Fibroblast of peridontal ligament (primary cell): ENCODE data around the gene CYP8B1.
A peak's percentile ranks its signal among the peaks of the same experiment; 100 is the strongest.

ENCODE experiments used
- DNase-seq: peaks from one replicate; pipeline ENCODE4 v3.0.0-alpha.2; 2010; ENCODE audit errors: extremely low read depth

CYP8B1 gene, protein sequence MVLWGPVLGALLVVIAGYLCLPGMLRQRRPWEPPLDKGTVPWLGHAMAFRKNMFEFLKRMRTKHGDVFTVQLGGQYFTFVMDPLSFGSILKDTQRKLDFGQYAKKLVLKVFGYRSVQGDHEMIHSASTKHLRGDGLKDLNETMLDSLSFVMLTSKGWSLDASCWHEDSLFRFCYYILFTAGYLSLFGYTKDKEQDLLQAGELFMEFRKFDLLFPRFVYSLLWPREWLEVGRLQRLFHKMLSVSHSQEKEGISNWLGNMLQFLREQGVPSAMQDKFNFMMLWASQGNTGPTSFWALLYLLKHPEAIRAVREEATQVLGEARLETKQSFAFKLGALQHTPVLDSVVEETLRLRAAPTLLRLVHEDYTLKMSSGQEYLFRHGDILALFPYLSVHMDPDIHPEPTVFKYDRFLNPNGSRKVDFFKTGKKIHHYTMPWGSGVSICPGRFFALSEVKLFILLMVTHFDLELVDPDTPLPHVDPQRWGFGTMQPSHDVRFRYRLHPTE

GRCh38 chr3:42875325-42876151 is at the start of gene CYP8B1:
TSS of gene CYP8B1 (minus strand) at chr3:42875879. CDS start at chr3:42875816, 63 bp downstream.
- DNase-seq, result no peak

- no peak for DNase-seq
These were observed 47.9 kb upstream of the CYP8B1 start for GRCh38 chr3:42923606-42924005.

DNA sequence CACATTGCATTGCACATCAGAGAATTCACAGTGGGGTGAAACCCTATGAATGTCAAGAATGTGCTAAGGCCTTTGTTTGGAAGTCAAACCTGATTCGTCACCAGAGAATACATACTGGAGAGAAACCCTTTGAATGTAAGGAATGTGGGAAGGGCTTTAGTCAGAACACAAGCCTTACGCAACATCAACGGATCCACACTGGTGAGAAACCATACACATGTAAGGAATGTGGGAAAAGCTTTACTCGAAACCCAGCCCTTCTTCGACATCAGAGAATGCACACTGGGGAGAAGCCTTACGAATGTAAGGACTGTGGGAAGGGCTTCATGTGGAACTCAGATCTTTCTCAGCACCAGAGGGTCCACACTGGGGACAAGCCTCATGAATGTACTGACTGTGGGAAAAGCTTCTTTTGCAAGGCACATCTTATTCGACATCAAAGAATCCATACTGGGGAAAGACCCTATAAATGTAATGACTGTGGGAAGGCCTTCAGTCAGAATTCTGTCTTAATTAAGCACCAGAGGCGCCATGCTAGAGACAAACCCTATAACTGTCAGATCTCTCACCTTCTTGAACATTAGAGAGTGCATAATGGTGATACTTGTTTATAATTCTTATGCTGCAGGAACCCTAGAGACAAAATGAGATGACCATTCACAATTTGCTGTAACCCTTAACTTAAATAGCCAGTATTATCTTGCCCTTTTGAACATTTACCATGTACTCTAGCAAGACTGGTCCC is 39.3 kb upstream of the CYP8B1 start:
- DNase-seq, result no peak

DNA sequence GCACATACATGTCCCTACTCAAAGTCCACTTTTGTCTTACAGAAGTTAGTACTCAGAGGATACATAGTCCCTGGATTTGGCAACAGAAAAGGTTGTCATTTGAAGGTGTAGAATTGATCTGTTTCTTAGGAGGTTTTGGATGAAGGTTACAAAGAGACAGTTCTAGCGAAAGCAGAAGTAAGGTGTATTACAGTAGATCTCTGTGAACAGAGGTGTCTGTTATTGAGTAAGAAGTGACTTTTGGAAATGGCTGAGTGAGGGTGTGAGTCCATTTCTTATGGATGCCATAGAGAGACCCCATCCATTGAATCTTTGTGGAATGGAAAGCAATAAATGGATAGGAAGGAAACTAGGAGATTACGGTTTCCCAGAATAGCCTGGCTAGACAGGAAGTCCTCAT is 35.9 kb upstream of the CYP8B1 start:
- no peak for DNase-seq

GRCh38 chr3:42908675-42909074 is 33.0 kb upstream of the CYP8B1 start:
- no peak for DNase-seq

DNA sequence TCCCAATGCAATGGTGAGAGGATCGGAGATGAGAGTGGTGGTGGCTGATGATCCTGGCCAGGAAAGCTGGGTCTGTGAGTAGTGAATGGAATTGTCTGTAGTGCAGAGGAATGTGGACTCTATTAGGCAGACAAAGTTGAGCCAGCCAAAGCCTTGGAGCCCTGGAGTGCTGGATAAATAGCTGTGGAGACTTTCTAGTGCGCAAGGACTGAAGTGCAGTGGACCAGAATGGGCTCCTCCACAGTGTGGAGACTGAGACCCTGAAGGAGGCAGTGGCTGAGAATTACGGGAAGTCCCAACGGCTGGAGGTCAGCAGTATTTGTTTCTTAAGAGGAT is 31.1 kb upstream of the CYP8B1 start:
- no peak for DNase-seq

DNA sequence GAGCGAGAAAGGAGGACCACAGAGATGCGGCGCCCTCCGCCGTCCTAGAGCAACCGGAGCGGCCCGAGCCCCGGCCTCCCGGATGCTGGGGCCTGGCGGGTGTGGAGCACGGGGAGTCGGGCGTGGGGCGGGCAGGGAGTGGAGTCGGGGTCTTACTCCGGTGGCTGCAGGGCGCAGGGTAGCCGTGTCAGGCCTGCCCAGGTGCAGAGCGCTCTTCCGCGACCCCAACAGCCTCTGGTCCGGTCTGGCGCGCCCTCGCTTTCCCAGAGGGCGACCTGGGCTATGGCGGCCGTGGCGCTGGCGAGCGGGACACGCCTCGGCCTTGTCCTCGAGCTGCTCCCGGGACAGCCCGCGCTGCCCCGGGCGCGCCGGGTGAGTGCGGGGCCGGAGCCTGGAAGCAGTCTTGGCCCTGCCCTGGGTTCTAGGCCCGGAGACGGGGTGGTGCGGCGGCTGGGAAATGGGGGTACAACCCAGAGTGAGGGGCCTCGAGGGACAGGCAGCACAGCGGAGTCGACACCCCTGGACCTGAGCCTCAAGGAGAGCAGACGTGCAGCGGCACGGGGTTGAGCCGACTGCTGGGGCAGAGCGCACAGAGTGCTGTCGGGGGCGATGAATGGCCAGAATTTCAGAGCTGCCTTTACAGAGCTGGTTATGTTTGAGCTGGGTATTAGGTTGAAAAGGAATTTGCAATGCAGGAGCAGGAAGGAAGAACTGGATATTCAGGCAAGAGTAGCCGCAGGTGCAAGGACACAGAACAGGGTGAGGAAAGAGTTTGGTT is 30.6 kb upstream of the CYP8B1 start, which contains the start of gene ZNF662:
Gene ZNF662, plus strand, starts transcription at position 73 of the 778 bp plus-strand sequence. CDS start 1,973 bp downstream, outside the sequence.
- peak; percentile 16 for DNase-seq

DNA sequence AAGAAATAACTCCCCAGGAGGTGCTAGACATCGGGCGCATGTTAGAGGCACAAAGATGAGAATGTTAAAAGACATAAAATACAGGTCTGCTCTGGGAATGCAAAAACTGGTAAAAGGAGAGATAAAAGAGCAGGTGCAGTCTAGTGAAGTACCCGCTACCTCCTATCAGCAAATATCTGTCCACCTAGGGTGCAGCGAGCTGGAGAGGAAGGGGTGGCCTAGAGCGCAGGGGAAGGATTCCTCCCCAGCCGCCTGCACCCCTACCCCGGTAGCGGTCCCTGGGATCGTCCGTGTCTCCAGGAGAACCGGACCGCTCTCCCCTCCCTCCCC is 30.0 kb upstream of the CYP8B1 start:
- DNase-seq, result no peak

DNA sequence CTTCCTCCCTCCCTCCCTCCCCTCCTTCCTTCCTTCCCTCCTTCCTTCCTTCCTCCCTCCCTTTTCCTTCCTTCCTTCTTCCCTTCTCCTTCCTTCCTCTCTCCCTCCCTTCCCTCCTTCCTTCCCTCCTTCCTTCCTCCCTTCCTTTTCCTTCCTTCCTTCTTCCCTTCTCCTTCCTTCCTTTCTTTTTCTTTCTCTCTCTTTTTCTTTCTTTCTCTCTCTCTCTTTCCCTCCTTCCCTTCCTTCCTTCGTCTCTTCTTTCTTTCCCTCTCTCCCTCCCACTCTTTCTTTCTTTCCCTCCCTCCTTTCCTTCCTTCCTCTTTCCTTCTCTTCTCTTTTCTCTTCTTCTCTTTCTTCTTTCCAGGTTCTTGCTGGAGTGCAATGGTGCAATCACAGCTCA is 28.4 kb upstream of the CYP8B1 start:
- no peak for DNase-seq

DNA sequence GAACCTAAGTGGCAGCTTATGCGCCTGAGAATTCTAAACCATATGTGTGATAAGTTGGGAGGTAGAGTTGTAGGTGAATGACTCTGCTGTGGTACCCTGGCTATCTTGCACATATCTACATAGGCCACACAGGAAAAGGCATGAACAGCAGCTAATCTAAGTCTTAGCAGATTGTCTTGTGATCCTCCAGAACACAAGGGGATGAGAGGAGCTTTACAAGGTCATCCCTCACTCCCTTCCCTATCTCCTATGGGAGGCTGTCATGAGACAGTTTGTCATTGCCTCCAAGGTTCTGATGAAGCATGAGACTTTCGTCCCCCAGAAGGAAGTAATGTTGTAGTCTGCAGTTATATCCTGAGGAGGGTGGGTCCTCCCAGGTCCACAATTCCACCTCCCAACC is 26.6 kb upstream of the CYP8B1 start:
- DNase-seq, result no peak

GRCh38 chr3:42901073-42901415 is 25.4 kb upstream of the CYP8B1 start:
- DNase-seq, result no peak

DNA sequence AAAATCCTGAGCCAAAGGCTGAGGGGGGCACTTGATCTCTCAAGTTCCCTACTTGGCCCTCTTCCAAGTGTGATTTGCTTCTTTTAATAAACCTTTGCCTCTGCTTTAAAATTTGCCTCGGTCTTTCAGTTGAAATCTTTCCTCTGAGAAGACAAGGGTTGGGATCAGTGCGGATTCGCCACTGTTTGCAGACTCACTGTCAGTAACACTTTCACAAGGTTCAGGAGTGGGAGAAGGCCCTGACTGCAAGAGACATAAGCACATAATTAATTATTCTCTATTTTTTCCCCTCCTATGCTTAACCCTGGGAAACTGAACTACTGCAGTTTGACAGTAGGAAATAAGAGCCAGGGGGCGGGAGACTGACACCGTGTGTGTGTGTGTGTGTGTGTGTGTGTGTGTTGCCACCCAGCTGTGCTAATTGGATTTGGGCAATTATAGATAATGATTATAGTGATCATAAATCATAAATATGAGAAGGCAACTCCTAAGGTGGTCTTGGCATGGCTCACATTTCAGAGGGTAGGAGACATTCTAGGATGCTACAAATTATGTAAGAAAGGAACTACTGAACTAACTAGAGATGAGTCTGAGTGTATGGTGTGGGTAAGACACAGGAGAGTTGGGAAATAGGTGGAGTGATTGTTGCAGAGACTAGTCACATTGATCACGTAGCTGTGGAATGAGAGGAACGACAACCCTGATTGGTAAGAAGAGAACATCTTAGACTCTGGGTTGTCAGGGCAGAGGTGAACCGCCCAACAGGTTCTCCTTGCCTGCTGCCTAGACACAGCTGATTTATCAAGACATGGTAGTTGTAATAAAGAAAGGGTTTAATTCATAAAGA is 24.8 kb upstream of the CYP8B1 start:
- no peak for DNase-seq

- DNase-seq, result no peak
These were observed 23.4 kb upstream of the CYP8B1 start for GRCh38 chr3:42898896-42899675.

GRCh38 chr3:42895580-42895868 is 19.8 kb upstream of the CYP8B1 start:
- no peak for DNase-seq

DNA sequence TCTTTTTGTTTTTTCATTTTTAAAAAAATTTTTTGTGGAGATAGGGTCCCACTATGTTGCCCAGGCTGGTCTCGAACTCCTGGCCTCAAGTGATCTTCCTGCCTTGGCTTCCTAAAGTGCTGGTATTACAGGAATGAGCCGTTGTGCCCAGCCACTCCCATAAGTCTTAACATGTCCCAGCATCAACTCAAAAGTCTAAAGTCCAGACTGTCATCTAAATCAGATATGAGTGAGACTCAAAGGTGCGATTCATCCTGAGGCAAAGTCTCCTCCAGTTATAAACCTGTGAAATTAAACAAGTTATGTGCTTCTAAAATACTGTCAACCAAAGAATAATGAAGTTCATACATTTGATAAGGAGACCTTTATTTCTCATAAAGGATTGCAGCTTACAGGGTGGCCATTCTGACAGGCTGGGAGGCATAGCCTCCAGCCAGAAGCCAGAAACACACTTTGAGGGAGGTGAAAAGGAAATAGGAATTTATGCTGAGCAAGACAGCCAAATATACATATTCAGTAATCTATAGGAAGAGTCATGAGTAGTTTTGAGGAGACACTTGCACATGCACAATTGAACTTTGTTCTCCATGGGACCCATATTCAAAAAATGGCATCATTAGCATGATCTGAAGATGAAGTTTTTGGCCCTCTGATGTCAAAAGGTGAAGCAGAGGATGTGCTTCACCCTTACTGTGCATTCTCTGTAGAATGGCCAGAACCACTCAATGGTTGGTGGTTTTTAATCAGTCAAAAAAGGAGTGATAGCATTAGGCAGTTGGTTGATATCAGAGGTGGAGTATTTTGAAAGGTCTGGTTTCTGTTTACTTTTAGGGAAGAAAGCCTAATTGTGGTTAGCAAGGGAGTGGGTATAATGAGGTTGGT is 19.3 kb upstream of the CYP8B1 start:
- no peak for DNase-seq

DNA sequence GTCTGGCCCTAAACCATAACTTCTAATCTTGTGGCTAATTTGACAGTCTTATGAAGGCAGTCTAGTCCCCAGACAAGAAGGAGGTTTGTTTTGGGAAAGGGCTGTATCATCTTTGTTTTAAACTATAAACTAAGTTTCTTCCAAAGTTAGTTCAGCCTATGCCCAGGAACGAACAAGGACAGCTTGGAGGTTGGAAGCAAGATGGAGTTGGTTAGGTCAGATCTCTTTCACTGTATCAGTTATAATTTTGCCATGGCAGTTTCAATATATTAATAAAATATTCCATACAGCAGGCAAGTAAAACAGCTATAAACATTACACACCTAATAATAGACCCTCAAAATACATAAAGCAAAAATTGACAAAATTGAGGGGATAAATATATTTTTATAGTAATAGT is 17.1 kb upstream of the CYP8B1 start:
- DNase-seq, result no peak

GRCh38 chr3:42892169-42892568 is 16.5 kb upstream of the CYP8B1 start:
- no peak for DNase-seq

- no peak for DNase-seq
These were observed 15.4 kb upstream of the CYP8B1 start for GRCh38 chr3:42891042-42891441.

DNA sequence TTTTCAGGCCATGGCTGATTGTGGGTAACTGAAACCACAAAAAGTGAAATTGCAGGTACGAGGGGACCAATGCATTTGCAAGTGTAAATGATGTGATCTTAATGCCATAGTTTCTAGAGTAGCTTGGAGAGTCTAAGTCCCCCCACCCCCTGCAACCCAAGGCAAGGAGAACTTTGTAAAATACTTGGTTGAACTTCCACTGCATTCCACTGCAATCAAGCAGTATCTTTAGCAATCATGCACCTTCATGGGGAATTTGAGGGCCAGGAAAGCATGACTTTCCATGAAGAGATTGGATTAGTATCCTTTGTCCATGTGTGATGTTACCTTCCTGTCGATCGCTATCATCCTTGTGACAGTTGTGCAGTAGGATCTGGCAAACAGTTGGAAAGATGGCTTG is 11.4 kb upstream of the CYP8B1 start:
- DNase-seq, result no peak
